NCI-H226 (cell line): Measurements from ENCODE around the gene GRIN3A.
"Not testable (repeated sequence)": the region's sequence is repeated elsewhere in the genome, so short reads cannot be mapped to it uniquely, and the experiment has no call there.

Experiments used
- DNase-seq: peaks from one replicate; pipeline ENCODE4 v3.0.0-alpha.2; 2015

GRIN3A gene

DNA sequence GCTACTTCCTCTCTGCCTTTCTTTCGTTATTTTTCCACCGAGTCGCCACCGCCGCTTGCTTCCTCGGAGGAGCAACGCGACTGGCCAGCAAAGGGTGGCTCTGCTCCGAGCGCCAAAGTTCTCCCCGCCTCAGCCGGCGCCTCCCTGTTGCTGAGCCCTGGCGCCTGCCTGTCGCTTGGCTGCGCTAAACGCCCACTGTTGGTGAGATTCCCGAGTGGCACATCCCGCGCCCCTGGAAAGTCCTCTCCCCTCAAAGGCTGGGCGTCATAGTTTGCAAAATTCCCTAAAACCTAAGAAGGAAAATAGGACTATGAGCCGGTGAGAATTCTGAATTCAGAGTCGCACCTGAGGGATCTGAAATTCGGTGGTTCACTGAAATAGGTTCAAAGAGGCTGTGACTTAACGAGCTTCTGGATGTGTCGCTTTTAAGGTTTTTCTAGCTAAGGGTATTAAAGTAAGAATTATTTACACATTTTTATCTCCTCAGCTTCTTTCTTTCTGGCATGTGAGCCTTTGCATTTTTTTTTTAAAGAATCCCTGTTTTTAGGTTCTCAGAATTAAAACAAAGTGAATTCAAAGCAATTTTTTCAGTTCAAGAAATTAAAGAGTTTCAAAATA lies at the start of gene GRIN3A:
GRIN3A (minus strand) TSS at position 82 of the 618 bp plus-strand sequence. CDS start 668 bp downstream, outside the sequence.
- DNase-seq = no peak

DNA sequence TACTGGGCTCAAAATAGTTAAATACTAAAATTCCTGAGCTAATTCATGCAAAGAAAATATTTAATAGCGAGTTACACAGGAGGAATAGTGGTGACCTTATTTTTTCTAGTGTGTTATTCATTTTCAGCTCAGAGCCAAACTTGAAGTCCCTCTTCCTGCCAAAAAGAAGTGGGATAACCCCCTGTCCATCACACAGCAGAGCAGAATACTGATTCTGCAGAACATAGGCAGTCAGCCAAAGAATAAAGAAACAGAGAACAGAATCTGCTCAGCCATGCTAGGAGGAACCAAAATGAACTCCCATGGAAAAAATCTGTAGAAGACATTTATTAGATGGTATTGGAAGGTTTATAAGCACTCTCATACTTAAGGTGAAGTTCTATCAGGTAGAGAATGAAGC lies 49.4 kb upstream of the GRIN3A start:
- DNase-seq = no peak

DNA sequence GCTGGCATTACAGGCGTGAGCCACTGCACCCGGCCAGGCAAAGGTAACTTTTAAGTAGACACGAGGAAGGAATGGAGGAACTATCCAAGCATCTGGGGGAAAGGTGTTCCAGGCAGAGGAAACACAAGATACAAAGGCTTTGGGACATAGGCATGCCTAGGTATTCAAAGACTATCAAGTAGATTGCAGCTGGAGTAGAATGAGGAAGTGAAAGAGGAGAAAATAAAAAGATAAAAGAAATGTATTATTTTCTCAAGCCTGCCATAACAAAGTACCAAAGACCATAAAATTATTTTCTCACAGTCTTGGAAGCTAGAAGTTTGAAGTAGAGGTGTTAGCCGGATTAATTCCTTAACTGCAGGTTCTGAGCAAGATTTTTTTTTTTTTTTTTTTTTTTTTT lies 39.9 kb upstream of the GRIN3A start:
- no peak for DNase-seq

DNA sequence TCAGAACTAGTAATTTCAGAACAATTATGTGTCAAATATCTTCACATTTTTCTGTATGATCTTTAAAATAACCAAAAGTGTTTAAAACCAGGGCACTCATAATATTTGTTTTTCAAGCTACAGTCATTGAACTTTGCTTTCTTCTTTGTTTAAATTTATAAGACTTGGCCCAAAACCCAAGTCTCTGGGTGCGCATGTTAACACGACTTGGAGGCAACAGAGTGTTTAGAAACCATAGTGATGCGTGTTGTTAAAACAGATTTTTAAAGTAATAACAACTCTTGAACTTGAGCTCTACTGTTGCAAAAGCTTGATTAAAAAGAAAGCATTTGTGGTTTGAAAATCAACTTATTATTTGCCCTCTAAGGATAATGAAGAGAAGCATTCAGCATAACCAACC lies 26.0 kb upstream of the GRIN3A start:
- no peak for DNase-seq

DNA sequence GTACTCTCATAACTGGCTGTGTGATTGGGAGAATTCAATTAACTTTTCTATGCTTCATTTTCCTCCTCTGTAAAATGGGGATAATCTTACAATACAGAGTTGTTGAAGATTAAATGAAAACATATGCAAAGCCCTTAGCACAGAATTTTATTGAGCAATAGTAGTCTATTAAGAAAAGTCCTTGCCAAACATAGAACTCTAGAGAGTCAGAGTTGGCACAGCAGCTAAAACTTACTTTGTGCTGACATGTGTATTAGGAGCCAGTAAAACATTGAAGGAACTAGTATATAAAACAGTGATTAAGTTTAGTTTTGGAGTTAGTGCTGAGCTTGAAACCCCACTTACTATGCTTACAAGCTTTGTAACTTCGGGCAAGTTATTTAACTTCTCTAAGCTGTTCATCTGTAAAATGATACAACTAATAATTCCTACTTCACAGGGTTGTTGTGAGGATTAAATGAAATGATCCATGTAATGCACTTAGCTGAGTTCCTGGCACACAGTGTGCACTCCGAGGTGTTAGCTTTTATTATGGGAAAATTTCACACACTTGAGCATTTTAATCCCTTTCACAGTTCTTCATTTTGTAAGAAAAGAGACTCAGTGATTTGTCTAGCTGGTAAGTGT lies 20.0 kb upstream of the GRIN3A start:
- no peak for DNase-seq

DNA sequence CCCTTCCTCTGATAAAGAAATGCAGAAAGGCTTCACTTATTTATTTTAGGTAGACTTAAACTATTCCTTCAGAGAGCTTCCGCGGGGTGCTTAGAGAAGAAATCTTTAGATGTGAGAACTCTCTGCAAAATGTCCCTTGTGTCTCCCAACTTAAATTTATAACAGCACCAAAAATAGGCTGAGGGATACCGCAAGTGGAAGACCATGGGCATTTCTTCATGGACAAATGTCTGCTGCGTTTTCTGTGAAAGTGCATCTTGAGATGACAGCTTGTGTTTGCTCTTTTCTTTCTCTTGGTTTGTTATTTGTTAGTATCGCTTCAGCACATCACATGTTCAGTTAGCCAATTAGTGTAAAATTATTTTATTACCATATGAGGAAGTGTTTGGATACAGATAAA lies 15.3 kb upstream of the GRIN3A start:
- DNase-seq = no peak

DNA sequence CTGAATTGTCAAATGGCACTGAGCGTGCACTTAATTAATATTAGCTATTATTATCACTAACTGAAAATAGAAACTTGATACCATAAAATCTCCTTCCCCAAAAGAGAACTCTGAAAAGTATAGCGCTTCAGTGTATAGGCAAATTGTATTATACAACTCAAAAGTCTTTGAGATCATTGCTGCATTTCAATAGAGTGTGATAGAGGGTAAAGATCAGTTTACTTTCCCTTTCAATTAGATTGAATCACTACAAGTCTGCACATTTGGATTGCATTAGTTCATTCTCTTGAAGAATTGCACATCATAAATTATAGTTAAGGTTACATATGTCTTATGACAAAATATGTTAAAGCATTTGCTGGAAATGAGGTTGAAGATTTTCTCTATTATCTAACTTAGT lies 13.4 kb upstream of the GRIN3A start:
- no peak for DNase-seq

DNA sequence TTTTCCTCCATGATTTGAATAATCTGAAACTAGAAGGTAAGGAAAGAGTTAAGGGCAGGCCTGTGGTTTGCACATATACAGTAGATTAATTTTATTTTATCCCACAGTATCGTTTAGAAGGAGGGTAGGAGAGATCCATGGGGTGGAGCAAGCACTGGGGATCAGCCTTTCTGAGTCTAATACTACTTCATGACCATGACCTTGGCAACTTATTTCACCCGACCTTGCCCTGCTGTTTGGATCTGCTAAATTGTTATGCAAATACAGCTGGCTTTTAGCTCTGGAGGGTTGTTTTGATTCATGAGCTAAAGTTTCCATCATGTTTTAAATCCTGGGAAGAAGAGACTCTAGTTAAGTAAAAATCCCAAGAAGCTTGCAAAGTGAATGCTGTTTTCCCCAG lies 864 bp upstream of the GRIN3A start:
- DNase-seq = no peak

DNA sequence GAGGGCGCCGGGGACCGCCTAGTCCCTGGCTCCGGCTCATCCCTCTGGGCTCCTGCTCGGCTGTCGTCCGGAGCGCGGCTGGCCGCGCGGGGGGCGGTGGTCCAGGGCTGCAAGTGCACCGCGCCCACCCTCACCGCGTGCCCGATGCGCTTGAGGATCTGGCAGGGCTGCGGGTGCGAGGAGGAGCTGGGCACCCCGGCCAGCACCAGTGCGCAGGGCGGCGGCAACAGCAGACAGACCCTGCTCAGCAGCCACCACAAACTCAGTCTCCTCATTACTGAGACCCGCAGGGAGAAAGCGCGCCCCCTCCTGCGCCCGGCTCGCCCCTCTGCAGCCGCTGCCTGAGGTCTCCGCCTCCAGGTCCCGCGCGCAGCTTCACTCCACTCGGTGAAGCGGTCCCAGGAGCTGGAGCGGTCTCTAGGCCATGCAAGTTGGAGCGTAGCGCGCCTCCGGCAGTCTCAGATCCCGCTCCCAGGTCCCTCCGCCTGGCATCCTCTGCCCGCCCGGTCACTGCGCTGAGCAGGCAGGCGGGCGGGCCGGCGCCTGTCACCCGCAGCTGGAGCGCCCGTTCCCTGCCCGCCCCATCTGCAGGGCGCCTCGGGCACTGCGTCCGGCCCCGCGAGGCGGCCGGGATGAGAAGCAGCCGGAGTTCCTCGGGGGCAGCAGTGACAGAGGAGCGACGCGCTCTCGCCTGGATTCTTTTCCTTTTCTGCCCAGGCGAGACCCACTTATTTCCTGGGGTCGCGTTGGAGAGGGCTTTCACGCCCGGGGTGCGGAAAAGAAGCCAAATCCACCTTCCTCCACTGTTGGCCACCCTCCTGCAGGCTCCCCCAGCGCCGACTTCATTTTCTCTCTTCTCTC lies 512 bp downstream of the GRIN3A start:
- no peak for DNase-seq

DNA sequence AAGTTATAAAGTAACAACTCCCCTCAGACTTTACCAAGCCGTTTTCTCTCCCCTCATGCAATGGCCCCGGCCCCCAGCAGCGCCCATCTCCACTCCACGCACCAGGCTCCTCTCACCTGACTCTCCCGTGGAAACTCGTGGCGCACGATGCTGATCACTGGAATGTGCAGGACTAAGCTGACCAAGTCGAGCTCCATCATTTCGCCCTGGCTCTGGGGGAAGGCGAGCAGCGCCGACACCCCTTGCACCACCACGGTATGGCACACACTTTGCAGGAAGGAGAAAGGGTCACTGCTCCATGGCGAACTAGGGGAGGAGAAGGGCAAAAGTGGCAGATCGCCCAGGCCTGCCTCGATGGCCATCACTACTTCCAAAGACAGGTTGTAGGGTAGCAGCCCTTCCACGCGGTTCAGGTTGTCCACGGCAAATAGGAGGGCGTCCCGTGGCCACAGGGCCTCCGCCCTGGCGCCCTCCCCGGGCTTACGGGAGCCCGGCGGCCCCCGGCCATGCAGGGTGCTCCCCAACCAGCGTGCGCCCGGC lies 1.2 kb downstream of the GRIN3A start:
- DNase-seq = no peak

DNA sequence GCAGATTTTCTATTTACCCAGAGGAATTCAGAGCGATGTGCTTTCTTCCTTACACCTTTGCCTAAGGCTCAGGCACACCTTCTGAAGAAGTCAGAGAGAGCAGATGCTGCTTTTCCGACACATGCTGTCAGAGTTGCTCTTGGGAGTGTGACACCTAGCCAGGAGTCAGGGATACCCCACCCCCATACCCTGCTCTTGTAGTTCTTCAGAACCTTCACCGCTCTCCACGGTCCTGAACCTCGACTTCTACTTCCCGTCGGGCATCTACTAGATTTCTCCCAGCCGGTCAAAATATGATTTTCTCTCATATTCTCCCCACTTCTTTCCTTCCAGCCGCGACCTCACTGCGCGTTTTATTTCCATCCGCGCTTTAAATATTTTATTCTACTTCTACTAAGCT lies 1.7 kb downstream of the GRIN3A start:
- no peak for DNase-seq

DNA sequence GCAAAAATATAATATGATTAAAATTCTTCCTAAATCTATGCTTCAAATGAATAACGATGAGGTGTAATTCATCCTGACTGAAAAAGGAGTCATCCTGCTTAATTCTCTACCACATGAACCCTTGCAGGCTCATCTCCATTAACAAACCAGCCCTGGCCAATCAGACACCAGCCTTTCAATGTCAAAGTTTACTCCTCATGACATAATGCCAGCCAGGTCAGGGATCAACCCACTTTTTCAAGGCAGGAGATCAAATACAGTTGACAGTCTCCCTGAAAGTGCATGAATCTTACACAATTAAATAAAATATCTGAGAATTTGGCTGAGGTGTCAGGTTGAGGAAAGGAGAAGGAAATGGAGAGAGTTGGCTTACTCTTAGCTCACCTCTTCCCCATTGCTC lies 7.0 kb downstream of the GRIN3A start:
- no peak for DNase-seq

DNA sequence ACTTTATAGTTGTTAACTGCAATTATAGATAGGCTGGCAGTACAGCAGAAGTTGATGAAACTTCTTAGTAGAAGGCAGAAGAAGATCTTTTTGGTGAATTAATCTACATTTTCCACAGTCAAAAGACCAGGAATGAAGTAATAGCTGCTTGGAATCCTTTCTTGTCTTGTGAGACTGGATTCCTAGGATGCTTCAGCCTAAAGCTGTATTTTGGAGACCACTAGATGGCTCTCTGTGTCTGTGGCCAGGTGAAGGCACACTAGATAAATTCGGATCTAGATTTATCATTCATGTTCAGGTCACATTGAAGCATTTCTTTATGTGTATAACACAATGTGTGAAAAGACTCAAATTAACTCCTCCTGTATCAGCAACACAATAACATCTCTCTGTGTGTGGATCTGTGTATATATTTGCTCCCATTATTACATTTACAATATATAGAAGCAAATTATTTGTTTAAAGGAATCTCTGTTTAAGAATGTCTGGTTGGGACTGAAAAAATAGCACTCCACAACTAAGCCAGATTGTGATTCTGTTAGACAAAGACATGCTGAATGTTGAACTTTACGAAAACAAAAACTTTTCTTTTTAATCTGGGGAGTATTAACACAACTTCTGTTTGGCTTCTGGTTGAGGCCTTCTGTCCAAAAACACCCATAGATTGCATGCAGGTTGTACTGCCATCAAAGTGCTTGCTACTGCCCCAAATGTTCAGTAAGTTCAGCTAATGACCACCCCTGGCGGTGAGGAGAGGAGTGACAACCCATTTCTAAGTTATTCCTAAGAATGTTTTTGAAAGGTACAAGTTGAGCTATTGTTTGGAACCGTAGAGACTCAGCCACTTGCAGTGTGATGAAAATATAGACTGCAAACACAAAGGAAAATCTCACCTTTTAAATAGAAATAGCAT lies 10.6 kb downstream of the GRIN3A start:
- no peak for DNase-seq

DNA sequence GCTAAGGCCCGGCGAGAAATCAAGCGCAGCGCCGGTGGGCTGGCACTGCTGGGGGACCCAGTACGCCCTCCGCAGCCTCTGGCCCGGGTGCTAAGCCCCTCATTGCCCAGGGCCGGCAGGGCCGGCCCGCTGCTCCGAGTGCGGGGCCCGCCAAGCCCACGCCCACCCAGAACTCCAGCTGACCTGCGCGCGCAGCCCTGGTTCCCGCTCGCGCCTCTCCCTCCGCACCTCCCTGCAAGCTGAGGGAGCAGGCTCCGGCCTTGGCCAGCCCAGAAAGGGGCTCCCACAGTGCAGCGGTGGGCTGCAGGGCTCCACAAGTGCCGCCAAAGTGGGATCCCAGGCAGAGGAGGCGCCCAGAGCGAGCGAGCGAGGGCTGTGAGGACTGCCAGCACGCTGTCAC lies 14.2 kb downstream of the GRIN3A start:
- DNase-seq = not testable (repeated sequence)

DNA sequence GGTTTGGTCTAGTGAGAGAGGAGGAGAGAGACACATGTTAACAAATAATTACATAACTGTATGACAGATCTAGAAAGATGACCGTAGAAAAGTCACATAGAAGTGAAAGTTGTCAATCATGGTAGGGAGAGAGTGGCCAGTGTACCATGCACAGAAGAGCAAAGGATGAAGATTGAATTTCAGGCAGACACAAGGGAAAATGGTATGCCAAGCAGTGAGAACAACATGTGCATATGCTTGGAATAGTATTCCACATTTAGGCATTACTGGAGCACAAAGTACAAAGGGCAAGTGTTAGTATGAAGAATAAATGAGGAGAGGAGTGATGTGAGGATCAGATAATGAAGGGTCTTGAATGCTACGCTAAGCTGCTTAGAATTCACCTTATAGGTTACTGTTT lies 20.3 kb downstream of the GRIN3A start:
- DNase-seq = no peak

DNA sequence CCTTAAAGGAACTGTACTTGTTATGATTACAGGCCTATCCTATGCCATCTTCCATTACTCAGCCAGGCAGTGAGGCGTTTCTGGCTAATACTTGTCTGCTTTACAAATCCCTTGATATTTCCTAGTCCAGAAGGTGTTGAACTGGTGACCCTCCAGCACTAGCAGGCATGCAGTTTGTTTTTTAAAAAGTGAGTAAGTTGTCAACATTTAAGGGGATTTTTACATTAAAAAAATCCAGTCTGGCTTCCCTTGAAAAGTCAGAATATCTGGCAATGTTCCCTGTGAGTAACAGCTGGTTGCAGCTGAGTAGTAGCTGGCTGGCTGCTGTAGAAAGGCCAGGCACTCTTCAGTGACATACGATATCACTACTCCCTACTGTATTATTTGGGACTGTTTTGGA lies 21.8 kb downstream of the GRIN3A start:
- no peak for DNase-seq

DNA sequence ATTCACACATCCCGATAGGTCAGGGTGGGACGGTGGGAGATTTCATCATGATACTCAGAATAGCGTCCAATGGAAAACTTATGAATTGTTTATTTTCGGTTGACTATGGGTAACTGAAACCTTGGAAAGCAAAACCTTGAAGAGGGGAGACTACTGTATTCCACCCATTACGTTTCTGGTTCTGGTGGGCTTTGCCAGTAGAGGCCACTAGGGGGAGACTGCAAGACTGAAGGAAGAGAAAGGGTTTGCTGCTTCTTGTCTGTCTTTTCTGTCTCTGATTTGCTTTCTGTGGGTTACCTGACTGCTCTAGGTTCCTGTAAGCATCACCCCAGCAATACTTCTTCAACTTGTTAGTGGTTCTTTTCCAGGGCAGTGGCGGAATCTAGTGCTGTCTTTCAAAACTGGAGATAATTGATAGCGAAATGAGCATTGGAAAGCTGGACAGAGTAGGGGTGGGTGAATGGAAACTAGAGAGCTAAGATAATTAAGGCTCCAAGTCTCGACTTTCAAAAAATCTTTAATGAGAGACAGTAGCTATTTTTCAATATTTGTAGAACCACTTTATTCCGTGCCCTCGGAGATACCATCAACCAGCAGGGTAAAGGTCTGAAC lies 27.0 kb downstream of the GRIN3A start:
- DNase-seq = no peak

DNA sequence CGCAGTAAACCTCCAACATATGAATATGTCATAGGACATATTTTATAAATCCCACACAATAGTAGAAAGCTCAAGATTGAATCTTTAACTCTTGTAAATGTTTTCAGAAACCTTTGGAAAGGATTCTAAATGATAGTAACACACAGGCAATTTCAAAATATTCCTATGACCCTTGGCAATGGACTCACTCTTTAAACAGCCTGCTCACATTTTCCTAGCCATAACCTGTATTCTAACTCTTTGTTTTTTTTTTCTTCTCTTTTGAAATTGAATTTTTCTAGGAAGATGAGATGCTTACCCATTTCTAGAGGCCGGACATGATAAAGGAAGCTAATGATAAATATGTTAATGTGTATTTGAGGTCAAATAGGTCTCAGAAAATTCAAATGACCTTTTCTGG lies 29.6 kb downstream of the GRIN3A start:
- no peak for DNase-seq

DNA sequence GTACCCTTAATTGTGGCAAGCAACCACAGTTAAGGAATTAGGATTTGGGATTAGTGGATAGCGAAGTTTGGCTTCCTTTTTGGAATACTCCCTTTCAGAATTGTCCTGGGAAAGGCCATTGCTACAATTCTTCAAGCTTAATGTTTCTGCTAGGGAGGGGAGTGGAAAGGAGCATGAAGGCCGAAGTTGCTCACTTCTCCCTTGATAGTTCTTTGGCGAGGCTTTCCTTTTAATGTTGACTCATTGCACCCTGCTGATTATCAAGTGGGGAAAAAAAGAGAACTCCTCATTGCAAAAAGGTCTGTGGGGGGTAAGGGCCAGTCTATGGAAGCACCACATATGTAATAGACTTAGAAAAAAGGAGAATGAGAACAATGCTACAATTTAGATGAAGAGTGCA lies 30.7 kb downstream of the GRIN3A start:
- no peak for DNase-seq

DNA sequence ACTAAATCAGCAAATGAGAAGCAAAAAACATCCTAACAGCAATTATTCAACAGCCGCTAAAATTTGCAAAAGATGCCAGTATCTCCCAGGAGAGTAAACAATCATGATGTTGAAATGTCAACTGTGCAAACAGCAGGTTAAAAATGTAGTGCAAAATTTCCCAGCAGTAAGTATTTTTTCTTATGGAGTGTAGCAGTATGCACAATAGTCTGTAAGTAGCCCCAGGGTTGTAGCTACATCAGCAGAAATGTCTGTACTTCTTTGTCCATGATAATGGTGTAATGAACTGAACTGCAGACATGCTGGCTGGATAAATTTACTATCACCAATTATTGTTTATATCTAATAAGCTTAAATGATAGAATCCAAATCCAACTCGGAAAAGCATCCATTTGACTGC lies 31.4 kb downstream of the GRIN3A start:
- no peak for DNase-seq

DNA sequence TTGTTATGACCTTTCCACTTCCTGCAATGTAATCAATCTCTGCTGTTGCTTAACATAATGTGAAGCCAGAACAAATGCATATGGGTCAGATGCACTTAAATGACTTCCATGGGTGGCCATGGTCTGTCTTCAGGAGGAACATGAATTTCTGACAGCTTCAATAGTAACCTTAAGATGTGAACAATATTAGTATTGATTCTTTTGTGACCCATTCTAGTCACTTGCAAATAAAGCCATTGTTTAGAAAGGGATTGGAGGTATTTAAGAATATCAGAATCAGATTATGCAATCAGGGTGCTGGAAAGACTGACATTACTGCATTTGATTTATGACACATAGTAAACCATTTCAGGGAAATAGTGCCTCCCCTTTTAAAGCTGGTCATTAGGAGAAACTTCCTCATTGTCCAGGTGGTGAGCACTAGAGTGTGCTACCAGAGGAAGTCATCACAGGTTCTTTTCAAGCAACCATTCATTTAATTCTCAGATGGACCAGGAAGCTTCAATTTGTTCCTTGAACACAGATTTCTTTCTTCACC lies 32.1 kb downstream of the GRIN3A start:
- DNase-seq = no peak

DNA sequence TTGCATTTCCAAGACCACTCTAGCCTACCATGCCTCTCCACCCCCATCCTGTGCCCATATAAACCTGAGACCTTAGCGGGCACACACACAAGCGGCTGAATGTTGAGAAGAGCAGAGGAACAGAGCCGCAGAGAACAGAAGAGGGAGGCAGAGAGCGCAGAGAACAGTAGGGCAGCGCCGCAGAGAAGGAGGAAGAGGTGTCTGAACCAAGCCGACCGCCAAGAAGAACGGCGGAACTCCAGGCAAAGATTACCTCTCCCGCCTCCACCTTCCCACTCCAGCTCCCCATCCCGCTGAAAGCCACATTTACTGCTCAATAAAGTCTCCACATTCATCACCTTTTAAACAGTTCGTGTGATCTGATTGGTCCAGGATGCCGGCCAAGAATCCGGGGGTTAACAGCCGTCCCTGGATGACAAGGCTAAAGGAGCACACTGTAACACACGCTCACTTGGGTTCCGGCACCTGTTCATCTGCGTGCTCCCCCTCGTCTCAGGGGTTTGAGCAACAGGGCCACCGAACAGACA lies 33.2 kb downstream of the GRIN3A start:
- no peak for DNase-seq
